Smooth muscle cell (in vitro differentiated cells): ENCODE measurements around the gene NCOA7. TPM values are rescaled to one million over a fixed set of nuclear protein-coding genes. Genes with fewer than 3 reads are reported as not detected.
A peak's percentile ranks its signal among the peaks of the same experiment; 100 is the strongest.
"Not testable (repeated sequence)": the region's sequence is repeated elsewhere in the genome, so short reads cannot be mapped to it uniquely, and the experiment has no call there.

Source experiments
- DNase-seq: peaks from one replicate; lab custom pipeline; 2025; ENCODE audit not compliant: unreplicated experiment; lab: John Stamatoyannopoulos, UW
- H2AFZ ChIP-seq: fragments of 200-600 bp; sonication (generic); 2 replicates; pipeline ENCODE4 v1.6.0; 2016; ENCODE audit warnings: antibody characterized with exemption, low read depth, mild to moderate bottlenecking
- H3F3A ChIP-seq: fragments of 200-600 bp; sonication (generic); 2 replicates; pipeline ENCODE4 v1.6.0; 2017; ENCODE audit warnings: antibody characterized with exemption, low read depth
- H3K27ac ChIP-seq: fragments of 200-600 bp; sonication (generic); 2 replicates; pipeline ENCODE4 v1.5.1; 2016; ENCODE audit warnings: low read depth, mild to moderate bottlenecking
- H3K27me3 ChIP-seq: fragments of 200-600 bp; sonication (generic); 2 replicates; pipeline ENCODE4 v1.6.1; 2016; ENCODE audit warnings: low read depth, mild to moderate bottlenecking
- H3K36me3 ChIP-seq: fragments of 200-600 bp; sonication (generic); 2 replicates; pipeline ENCODE4 v1.5.1; 2016; ENCODE audit warnings: low read depth
- H3K4me1 ChIP-seq: fragments of 200-600 bp; sonication (generic); 2 replicates; pipeline ENCODE4 v1.5.1; 2016; ENCODE audit warnings: low read depth
- H3K4me2 ChIP-seq: fragments of 200-600 bp; sonication (generic); 2 replicates; pipeline ENCODE4 v1.6.0; 2016; ENCODE audit warnings: mild to moderate bottlenecking
- H3K4me3 ChIP-seq: fragments of 200-600 bp; sonication (generic); 2 replicates; pipeline ENCODE4 v1.5.1; 2016; ENCODE audit warnings: mild to moderate bottlenecking
- H3K79me2 ChIP-seq: fragments of 200-600 bp; sonication (generic); 2 replicates; pipeline ENCODE4 v1.6.0; 2016; ENCODE audit warnings: low read depth, mild to moderate bottlenecking
- H3K9ac ChIP-seq: fragments of 200-600 bp; sonication (generic); 2 replicates; pipeline ENCODE4 v1.6.0; 2016; ENCODE audit warnings: low read depth
- H3K9me3 ChIP-seq: fragments of 200-600 bp; sonication (generic); replicated peaks from 2 replicates; pipeline ENCODE4 v1.5.1; 2016; ENCODE audit warnings: low read depth
- H4K20me1 ChIP-seq: fragments of 200-600 bp; sonication (generic); 2 replicates; pipeline ENCODE4 v1.6.0; 2016; ENCODE audit warnings: low read depth
- CTCF ChIP-seq: fragments of 200-600 bp; sonication (generic); IDR thresholded peaks from 2 replicates; pipeline ENCODE4 v1.5.1; 2017; ENCODE audit warnings: borderline replicate concordance, mild to moderate bottlenecking, antibody characterized with exemption; ENCODE audit not compliant: insufficient read depth, poor library complexity, severe bottlenecking
- WGBS: methylation state at CpG from one replicate; pipeline ENCODE4 v1.1.7; 2016; ENCODE audit warnings: low lambda C conversion rate; 5-methylcytosine and 5-hydroxymethylcytosine counted together
- polyA plus RNA-seq: library from polyadenylated mRNA; unstranded; fragments of >200 nt; fragmentation: Nextera tagmentation; extraction: Ambion mirVana; gene quantifications from 2 replicates; pipeline ENCODE4 v1.2.1, GENCODE V29; 2016
- total RNA-seq: library from RNA; depleted of rRNA; stranded (reverse); fragments of >200 nt; gene quantifications from 2 replicates; pipeline ENCODE4 v1.2.3, GENCODE V29; 2014

The NCOA7 gene
- total and polyA plus RNA-seq, 2 experiments from 2014 or later, result 38.1 to 44.0 TPM

- Histone ChIP-seq H3K9me3 (no peaks in the 10 kb centered on the region), H2AFZ (no peak overlapping the region), H3K36me3 (no peaks in the 10 kb centered on the region), H3K27me3 (no peaks in the 10 kb centered on the region), H4K20me1 (no peaks in the 10 kb centered on the region), H3F3A (no peaks in the 10 kb centered on the region), H3K27ac (no peak overlapping the region), H3K4me2 (no peak overlapping the region), H3K4me1 (no peaks in the 10 kb centered on the region), H3K79me2 (no peaks in the 10 kb centered on the region), H3K4me3 (no peak overlapping the region), H3K9ac (no peak overlapping the region)
- no peak for TF ChIP-seq CTCF
- DNase-seq, result no peak
- 94% methylated on average over 4 of the region's 4 CpGs for WGBS
Observed at GRCh38 chr6:125773387-125774341, 17.1 kb upstream of the NCOA7 start.

GRCh38 chr6:125776107-125776826 is 14.5 kb upstream of the NCOA7 start:
- H3K4me3 ChIP-seq, H3F3A ChIP-seq, H3K9me3 ChIP-seq, H3K79me2 ChIP-seq, H2AFZ ChIP-seq, H3K27me3 ChIP-seq, H3K4me2 ChIP-seq, H4K20me1 ChIP-seq, H3K4me1 ChIP-seq, H3K9ac ChIP-seq, H3K36me3 ChIP-seq, DNase-seq, H3K27ac ChIP-seq: not testable (repeated sequence)
- 73% methylated on average over 14 of the region's 14 CpGs for WGBS

GRCh38 chr6:125779924-125780539 is 10.7 kb upstream of the NCOA7 start:
- no peaks in the 10 kb centered on the region for H3K36me3 ChIP-seq
- no peaks in the 10 kb centered on the region for H3K4me1 ChIP-seq
- WGBS, result 11% methylated on average over 17 of the region's 17 CpGs
- no peak for TF ChIP-seq CTCF
- peak overlapping the region; percentile 61 for H3K4me3 ChIP-seq
- peaks cover 23% of the 10 kb centered on the region for H3K79me2 ChIP-seq
- peak; percentile 64 for DNase-seq
- peak overlapping the region; percentile 78 for H3K27ac ChIP-seq
- H2AFZ ChIP-seq, result peak overlapping the region; percentile 89
- H3K4me2 ChIP-seq, result peak overlapping the region; percentile 86
- H4K20me1 ChIP-seq, result no peaks in the 10 kb centered on the region
- H3K27me3 ChIP-seq, result no peaks in the 10 kb centered on the region
- peak overlapping the region; percentile 70 for H3K9ac ChIP-seq
- peaks cover 6% of the 10 kb centered on the region for H3F3A ChIP-seq
- no peaks in the 10 kb centered on the region for H3K9me3 ChIP-seq
